Activated T-helper 2 cell treated with anti-CD3 and anti-CD28 coated beads, Interferon-gamma antibody, Interleukin-2, Interleukin-4, amounts not matched to agents 10 μg/mL and 5 μg/mL and 100 μg/mL, durations not matched to agents 14 hours and 24 hours and 36 hours (primary cell): ENCODE data around the gene LENG9. TPM values are rescaled to one million over a fixed set of nuclear protein-coding genes. Genes with fewer than 3 reads are reported as not detected.
A peak's percentile ranks its signal among the peaks of the same experiment; 100 is the strongest.

Experiments
- DNase-seq: peaks from one replicate; pipeline ENCODE4 v3.0.0; 2021; ENCODE audit warnings: low spot score
- H3K27ac Mint-ChIP-seq: one replicate; pipeline ENCODE4 v1.8.0; 2021; ENCODE audit warnings: mixed read lengths
- H3K27me3 Mint-ChIP-seq: one replicate; pipeline ENCODE4 v1.8.0; 2021; ENCODE audit warnings: low read depth, mixed read lengths
- H3K36me3 Mint-ChIP-seq: one replicate; pipeline ENCODE4 v1.8.0; 2021; ENCODE audit warnings: low read depth, mixed read lengths
- H3K4me1 Mint-ChIP-seq: one replicate; pipeline ENCODE4 v1.8.0; 2021; ENCODE audit warnings: low read depth, mixed read lengths
- H3K4me3 Mint-ChIP-seq: one replicate; pipeline ENCODE4 v1.8.0; 2021; ENCODE audit warnings: low read depth, mild to moderate bottlenecking, moderate library complexity, mixed read lengths
- H3K9me3 Mint-ChIP-seq: one replicate; pipeline ENCODE4 v1.8.0; 2021; ENCODE audit warnings: mixed read lengths
- intact Hi-C: fragments of 100-400 bp; cut with micrococcal nuclease; formaldehyde crosslinking; loops from one replicate; pipeline ENCODE4 v1.15.1; 2023
- total RNA-seq: library from RNA; stranded (reverse); gene quantifications from 2 replicates; pipeline ENCODE4 v1.2.3, GENCODE V29; 2022

Gene LENG9
- total RNA-seq, 1 donor from 2014 or later = 8.1 TPM

DNA sequence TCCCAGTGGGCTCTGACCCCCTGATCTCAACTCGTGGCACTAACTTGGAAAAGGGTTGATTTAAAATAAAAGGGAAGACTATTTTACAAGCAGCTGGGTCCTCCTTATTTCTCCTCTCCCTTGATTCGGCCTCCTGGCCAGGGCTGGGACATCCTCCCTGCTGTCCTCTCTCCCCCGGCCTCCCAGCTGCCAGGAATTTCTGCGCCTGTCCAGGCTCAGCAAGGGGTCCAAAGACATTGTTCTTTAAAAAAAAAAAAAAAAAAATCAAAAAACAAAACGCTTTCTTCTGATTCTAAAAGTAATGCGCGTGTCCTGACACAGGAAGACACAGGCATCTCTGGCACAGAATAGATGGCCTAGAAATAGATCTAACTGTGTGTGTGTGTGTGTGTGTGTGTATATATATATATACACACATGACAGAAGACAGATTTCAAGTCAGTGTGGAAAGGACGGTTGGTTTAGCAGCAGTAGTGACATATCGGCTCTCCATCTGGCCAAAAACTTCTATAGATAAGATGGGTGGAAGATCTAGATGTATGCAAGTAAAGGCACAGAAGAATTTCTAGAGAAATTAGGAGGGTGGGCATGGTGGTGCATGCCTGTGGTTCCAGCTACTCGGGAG lies 26.8 kb downstream of the LENG9 start:
- H3K27ac Mint-ChIP-seq = peak overlapping the region; percentile 12
- no peaks in the 10 kb centered on the region for H3K9me3 Mint-ChIP-seq
- no peak overlapping the region for H3K4me3 Mint-ChIP-seq
- intact Hi-C loops = no loop called here
- DNase-seq = no peak
- H3K27me3 Mint-ChIP-seq = no peaks in the 10 kb centered on the region
- H3K4me1 Mint-ChIP-seq = peaks cover 5% of the 10 kb centered on the region
- peaks cover 11% of the 10 kb centered on the region for H3K36me3 Mint-ChIP-seq

DNA sequence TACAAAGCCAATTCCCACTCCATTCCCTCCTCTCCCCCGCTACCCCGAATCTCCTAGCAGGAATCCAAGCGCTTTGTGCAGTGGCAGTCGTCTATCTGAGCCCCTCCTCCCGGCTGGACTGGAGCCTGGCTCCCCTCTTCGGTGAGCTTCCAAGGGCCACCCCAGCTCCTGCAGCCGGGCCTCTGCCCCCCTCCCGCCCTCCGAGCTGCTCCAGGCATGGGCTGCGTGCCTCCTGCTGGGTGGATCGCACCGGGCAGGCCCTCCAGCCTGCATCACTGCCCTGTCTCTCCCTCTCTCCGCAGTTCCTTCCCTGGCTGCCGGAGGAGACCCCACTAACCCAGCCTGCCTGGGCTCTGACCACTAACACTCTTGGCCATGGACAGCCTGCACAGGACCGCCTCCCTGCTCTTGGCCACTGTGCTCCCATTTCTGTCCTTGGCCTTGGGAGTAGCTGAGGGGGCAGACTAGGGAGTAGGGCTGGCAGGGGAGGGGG lies 27.5 kb downstream of the LENG9 start:
- DNase-seq = no peak
- no peak overlapping the region for H3K27ac Mint-ChIP-seq
- peaks cover 9% of the 10 kb centered on the region for H3K36me3 Mint-ChIP-seq
- no peak overlapping the region for H3K4me3 Mint-ChIP-seq
- peaks cover 5% of the 10 kb centered on the region for H3K4me1 Mint-ChIP-seq
- H3K27me3 Mint-ChIP-seq = no peaks in the 10 kb centered on the region
- intact Hi-C loops = no loop called here
- H3K9me3 Mint-ChIP-seq = no peaks in the 10 kb centered on the region

DNA sequence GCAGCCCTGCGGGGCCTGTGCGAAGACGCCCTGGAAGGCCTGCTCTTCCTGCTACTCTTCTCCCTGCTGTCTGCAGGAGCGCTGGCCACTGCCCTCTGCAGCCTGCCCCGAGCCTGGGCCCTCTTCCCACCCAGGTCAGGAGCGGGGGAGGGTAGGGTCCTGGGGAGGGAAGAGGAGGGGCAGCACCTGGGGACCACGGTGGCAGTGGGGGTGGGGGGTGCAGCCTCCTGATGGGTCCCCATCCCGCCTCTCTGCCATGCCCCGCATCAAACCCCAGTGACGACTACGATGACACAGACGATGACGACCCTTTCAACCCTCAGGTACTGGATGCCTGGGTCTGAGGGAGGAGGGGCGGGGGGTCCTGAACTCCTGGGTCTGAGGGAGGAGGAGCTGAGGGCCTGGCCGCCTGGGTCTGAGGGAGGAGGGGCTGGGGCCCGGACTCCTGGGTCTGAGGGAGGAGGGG lies 28.0 kb downstream of the LENG9 start:
- Mint-ChIP-seq H3K9me3 (no peaks in the 10 kb centered on the region), H3K27ac (no peak overlapping the region), H3K36me3 (peaks cover 6% of the 10 kb centered on the region), H3K4me1 (peaks cover 5% of the 10 kb centered on the region), H3K27me3 (no peaks in the 10 kb centered on the region), H3K4me3 (no peak overlapping the region)
- intact Hi-C loops = no loop called here
- no peak for DNase-seq

DNA sequence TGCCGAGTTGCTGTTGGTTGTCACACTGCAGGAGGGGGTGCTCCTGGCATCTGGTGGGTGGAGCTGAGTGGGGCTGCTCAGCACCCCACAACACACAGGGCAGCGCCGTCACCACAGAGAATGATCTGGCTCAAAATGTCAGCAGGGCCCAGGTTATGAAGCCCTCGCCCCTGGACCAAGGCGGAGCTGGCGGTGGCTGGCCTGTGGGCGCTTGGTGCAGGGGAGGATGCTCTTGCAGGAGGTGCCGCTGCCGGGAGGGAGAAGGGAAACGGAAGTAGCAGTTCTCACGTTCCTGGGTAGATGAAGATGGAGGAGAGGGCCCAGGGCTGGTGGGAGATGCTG lies 28.7 kb downstream of the LENG9 start:
- Mint-ChIP-seq H3K36me3 (peaks cover 6% of the 10 kb centered on the region), H3K9me3 (no peaks in the 10 kb centered on the region), H3K4me1 (peaks cover 5% of the 10 kb centered on the region), H3K27ac (no peak overlapping the region), H3K4me3 (no peak overlapping the region), H3K27me3 (no peaks in the 10 kb centered on the region)
- intact Hi-C loops = no loop called here
- DNase-seq = no peak

DNA sequence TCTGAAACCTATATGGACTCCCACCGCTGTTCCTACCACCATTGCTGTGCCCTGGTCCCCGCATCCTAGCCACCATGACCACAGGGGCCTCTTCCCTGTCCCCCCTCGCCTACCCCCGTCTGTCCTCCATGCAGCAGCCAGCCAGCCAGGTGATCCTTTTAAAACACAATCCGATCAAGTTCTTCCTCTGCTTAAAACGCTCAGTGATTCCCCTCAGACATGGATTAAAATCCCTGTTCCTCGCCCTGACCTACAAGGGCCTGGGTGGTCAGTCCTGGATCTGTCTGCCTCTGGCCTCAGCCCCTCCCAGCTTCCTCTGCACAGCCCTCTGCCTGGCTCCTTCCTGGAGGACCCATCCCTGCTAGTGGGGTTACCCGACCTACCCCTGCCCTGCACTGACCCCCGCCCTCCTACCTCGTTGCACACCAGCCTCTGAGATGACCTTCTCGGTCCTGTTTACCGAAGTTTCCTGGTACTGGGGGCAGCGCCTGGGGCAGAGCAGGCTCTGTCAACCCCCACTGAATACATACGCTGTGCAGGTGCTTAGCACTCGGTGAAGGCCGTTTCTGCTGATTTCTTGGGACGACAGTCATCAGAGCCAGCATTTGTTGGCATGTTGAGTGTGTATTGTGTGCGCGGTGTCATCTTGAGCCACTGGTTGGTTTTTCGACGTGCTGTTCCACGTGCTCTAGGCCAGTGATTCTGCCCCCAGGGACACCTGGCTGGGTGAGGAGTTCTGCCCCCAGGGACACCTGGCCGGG lies 29.3 kb downstream of the LENG9 start:
- Mint-ChIP-seq H3K36me3 (peaks cover 6% of the 10 kb centered on the region), H3K4me3 (no peak overlapping the region), H3K27ac (no peak overlapping the region), H3K4me1 (peaks cover 5% of the 10 kb centered on the region), H3K9me3 (no peaks in the 10 kb centered on the region), H3K27me3 (peaks cover 3% of the 10 kb centered on the region)
- intact Hi-C loops = no loop called here
- no peak for DNase-seq

DNA sequence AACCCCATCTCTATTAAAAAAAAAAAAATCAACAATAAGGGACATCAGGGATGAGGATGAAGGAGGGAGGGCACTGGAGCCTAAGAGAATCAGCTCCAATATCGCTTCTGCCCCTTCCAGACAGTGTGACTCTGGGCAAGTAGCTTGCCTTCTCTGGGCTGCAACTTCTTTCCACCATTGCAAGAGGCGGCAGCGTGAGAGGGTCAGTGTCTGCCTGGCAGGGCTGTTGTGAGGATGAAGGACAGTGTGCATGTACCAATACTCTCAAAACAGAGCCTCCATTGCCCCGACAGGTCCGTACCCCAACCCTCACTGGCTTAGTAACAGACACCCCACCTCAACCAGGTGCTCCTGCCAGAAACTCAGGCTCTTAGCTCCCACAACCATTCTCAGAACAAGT lies 29.9 kb downstream of the LENG9 start:
- H3K27ac Mint-ChIP-seq = no peak overlapping the region
- intact Hi-C loops = no loop called here
- no peak overlapping the region for H3K4me3 Mint-ChIP-seq
- H3K9me3 Mint-ChIP-seq = no peaks in the 10 kb centered on the region
- peaks cover 5% of the 10 kb centered on the region for H3K27me3 Mint-ChIP-seq
- DNase-seq = no peak
- H3K36me3 Mint-ChIP-seq = peaks cover 6% of the 10 kb centered on the region
- H3K4me1 Mint-ChIP-seq = peaks cover 5% of the 10 kb centered on the region

DNA sequence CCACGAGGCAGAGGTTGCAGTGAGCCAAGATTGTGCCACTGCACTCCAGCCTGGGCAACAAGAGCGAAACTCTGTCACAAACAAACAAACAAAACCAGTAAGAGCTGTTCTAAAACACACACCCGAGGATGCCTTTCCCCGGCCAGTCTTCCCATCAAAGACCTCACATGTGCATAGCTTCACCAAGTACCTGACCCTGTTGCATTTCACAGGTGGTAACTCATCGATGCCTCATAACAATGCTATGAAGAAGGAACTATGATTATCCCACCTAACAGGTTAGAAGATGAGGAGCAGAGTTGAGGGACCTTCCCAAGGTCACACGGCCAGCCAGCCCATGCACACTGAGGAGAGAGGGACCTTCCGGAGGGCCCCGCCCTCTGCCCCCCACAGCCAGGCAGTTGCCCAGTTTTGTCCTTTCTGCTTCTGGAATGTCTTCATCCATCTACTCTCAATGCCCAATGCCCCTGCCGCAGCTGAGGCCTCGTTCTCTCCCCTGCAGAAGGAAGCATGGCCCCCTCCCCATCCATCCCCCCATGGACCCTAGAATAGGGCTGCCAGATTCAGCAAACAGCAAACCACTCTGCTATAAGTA lies 31.3 kb downstream of the LENG9 start:
- H3K4me1 Mint-ChIP-seq = peaks cover 5% of the 10 kb centered on the region
- intact Hi-C loops = no loop called here
- no peak overlapping the region for H3K4me3 Mint-ChIP-seq
- no peak for DNase-seq
- H3K27ac Mint-ChIP-seq = no peak overlapping the region
- H3K9me3 Mint-ChIP-seq = no peaks in the 10 kb centered on the region
- H3K27me3 Mint-ChIP-seq = peaks cover 5% of the 10 kb centered on the region
- peaks cover 3% of the 10 kb centered on the region for H3K36me3 Mint-ChIP-seq

DNA sequence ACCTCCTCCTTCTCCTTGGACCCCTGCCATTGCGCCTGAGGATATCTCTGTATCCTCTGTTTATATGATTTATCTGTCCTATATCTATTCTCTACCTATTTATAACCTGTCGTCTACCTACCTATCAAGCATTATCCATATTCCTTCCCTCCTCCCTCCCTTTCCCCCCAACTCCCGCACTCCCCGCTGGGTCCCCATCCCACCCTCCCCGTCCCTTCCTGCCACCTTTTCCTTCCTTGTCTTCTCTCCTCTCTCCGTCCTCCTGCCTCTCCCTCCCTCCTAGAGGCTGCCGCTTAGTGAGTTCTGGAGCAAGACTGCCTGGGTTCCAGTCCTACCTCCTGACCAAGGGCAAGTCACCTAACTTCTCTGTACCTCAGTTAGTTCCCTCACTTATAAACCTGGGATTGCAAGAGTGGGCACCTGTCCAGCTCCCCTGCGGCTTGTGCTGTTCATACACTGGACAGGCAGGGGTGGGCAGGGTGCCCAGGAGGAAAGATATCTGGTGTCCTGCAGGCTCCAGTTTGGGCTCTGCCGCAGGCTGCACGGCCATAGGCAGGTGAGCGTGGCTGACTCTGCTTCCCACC lies 32.2 kb downstream of the LENG9 start:
- H3K4me3 Mint-ChIP-seq = peak overlapping the region; percentile 42
- intact Hi-C loops = no loop called here
- no peaks in the 10 kb centered on the region for H3K36me3 Mint-ChIP-seq
- DNase-seq = no peak
- no peaks in the 10 kb centered on the region for H3K9me3 Mint-ChIP-seq
- H3K27me3 Mint-ChIP-seq = peaks cover 5% of the 10 kb centered on the region
- peaks cover 5% of the 10 kb centered on the region for H3K4me1 Mint-ChIP-seq
- no peak overlapping the region for H3K27ac Mint-ChIP-seq

DNA sequence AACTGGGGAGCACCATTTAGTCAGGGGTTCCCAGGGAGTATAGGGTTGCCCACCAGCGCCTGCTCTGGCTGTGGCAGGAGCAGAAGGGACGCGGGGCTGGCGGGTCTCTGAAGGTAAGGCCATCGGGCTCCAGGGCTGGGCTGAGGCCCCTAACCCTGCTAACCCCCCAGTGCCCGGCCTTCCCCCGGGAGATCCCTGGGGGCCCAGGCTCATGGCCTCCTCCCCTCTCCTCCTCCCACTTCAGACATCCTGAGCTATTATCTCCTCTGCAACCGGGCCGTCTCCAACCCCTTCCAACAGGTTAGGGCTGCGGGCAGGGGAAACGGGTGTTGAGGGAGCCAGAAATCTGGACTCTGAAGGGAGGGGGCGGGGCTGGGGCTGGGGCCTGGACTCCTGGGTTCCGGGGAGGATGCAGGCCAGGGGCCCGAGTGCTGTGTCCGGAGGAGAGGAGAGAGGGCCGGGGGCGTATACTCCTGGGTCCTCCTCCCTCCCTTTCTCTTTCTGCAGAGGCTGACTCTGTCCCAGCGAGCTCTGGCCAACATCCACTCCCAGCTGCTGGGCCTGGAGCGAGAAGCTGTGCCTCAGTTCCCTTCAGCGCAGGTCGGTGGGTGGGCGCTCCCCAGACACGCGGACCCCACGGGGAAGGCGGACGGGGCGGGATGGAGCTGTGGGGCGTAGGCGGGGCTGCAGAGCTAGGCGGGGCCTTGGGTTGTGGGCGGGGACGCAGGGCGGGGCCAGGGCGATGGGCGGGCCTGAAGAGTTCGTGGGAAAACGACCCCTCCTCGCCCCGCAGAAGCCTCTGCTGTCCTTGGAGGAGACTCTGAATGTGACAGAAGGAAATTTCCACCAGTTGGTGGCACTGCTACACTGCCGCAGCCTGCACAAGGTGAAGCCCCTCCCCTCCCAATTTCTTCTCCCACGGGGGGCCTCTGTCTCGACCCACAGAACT lies 33.0 kb downstream of the LENG9 start:
- Mint-ChIP-seq H3K36me3 (no peaks in the 10 kb centered on the region), H3K4me1 (peaks cover 5% of the 10 kb centered on the region), H3K27me3 (peaks cover 5% of the 10 kb centered on the region), H3K9me3 (no peaks in the 10 kb centered on the region), H3K27ac (no peak overlapping the region), H3K4me3 (peak overlapping the region; percentile 42)
- intact Hi-C loops = no loop called here
- no peak for DNase-seq

DNA sequence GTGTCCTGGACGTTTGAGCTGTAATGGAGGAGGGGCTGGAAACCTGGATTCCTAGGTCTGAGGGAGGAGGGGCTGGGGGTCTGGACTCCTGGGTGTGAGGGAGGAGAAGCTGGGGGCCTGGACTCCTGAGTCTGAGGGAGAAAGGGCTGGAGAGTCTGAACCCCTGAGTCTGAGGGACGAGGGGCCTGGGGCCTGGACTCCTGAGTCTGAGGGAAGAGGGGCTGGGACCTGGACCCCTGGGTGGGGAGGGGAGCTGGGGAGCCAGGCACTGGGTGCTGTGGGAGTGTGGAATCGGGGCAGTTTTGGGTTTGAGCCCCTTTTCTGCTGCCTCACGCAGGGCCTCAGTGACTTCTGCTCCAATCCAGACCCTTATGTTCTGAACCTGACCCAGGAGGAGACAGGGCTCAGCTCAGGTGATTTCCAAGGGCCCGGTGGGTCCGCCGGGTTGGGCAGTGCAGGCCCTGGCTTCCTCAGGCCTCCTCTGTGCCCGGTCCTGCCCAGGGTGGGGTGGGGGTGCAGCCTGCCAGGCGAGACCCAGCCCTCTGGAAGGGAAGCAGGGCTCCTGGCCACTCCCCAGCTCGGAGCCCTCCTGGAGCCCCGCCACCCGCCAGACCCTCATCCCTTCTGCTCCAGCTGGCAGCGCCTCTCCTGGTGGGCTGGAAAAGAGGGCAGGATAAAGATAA lies 33.9 kb downstream of the LENG9 start:
- no peak overlapping the region for H3K27ac Mint-ChIP-seq

DNA sequence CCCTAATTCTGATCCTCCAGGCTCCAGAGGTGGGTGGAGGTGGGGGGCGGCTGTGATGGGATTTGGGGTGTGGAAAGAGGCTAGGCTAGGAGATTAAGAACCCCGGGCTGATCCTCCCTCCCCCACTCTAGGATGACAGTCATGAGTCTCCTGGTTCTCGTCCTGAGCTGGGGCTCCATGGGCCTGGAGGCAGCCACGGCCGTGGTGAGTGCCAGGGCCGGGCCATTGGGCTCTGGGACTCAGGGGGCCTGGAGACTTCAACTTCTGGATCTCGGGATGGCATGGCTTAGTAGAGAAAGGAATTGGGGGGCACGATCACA lies 34.4 kb downstream of the LENG9 start:
- Mint-ChIP-seq H3K27ac (no peak overlapping the region), H3K27me3 (peaks cover 5% of the 10 kb centered on the region), H3K4me3 (no peak overlapping the region)

More for the DNA sequence above, 33.9 kb downstream of the LENG9 start:
- intact Hi-C loops = no loop called here
- Mint-ChIP-seq H3K4me1 (peaks cover under 1% of the 10 kb centered on the region), H3K9me3 (no peaks in the 10 kb centered on the region), H3K36me3 (no peaks in the 10 kb centered on the region), H3K27me3 (peaks cover 5% of the 10 kb centered on the region), H3K4me3 (no peak overlapping the region)
- no peak for DNase-seq

More for the DNA sequence above, 34.4 kb downstream of the LENG9 start:
- DNase-seq = no peak
- Mint-ChIP-seq H3K9me3 (no peaks in the 10 kb centered on the region), H3K4me1 (no peaks in the 10 kb centered on the region), H3K36me3 (no peaks in the 10 kb centered on the region)
- intact Hi-C loops = no loop called here
